NCI-H2081 treated with DMSO at 0.1 percent for 48 hours (cell line): ENCODE data around the gene CYB561D2.

Experiments
- DNase-seq: peaks from one replicate; lab custom pipeline; 2025; lab: John Stamatoyannopoulos, UW

CYB561D2 gene

DNA sequence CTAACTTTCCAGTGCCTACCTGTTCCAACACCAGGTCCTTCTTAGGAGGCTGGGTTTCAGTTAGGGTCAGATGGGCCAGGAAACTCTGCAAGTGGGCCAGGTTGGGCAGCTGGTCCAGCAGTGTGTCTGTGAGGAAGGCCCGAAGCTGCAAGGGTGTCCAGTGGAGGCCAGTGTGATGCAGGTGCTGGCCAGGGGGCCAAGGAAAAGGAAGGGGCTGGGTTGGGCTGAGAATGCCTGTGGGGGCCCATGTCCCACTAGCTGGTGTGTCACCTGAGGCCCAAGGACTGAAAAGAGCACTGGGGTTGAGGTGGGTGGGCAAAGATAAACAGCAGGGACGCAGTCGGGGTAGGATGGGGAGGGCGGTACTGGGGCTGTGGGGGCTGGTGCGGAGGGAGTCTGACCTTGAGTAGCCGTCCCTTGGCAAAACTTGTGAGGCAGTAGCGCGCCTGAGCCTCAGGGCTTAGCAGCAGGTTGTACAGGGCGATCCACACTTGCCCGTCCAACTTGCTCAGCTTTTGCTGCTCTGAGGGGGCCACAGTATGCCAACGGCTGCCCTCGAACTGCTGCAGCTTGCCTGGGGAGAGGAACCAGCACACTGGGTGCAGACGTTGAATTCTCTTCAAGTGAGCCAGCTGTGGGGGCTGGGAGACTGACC is 8.5 kb upstream of the CYB561D2 start:
- DNase-seq, result no peak

DNA sequence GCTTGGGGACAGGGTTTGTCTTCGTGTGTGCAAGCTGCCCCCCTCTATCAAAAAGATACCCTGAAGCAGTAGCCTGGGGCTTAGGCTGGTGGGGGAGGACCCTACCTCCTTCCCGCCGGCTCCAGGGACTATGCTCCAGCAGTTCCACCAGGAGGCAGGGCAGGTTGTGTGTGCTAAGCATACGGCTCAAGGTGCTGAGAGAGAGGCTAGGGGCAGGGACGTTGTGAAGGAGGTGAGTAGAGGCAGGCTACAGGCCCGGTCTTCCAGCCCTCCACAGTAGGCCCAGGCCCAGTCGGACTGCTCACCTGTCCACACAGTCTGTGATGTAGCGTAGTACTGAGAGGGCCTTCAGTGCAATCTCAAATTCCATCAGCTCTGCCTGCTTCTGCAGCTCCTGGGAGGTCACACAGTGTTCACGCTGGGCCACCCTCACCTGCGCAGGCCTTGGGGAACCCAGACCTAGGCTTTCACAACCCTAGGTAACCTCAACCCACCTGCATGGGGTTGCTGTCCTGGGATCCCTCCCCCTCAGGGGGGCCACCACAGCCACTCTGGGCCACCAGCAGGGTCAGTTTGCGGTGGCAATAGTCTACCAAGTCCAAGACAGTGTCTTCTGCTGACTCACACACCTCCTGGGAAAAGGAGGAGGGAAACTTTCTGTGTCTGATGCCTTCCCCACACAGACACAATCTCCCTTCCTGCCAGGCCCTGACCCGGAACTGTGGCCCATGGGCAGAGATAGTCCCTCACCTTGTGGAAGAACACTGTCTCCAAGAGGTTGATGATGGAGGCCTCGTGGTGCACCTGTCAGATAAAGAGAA is 7.6 kb upstream of the CYB561D2 start:
- no peak for DNase-seq

DNA sequence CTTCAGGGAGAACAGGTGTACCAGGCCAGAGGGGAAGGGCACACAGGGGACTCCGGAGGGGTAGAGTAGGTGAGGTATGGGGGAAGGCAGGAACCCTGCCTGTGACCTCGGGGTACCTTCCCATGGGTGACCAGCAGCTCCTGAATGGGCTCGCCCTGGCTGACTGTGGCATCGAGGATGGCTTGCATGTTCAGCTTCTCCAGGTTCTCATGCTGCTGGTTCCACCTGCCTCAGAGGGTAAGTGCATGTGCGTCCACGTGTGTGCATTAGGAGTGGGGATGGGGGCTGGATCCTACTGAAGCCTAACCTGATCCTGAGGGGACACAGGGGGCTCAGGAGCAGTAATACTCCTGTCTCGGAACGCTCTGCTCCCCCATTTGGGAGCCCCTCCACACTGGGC is 5.7 kb upstream of the CYB561D2 start:
- DNase-seq, result no peak

DNA sequence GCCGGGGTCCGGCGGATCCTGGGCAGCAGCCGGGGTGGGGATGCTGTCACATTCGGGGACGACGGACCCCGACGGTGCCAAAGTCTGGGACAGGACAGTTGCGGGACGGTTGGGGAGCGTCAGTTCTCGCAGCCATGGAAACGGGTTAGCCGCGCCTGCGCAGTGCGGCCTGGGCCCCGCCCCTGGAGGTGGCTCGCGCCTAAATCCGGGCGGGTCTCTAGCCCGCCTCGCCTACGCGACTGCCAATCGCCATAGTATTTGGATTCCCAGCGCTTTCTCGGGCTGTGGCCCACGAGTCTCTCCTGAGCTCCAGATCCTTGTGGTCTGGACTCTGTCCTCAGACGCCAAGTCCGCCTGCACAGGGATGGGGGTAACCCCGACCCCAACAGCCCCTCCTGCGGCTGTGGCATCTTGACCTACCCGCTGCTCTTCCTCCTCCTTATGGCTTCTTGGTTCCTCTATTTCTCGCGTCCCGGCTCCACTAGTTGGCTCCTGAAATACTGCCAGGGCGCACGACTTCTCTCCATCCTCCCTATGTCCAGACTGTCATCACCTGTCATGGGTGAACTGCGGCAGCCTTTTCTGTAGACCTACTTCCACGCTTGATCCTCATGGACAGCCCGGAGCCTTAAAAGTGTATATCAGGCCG is 5.0 kb upstream of the CYB561D2 start, which contains the start of gene ZMYND10:
TSS of gene ZMYND10 (minus strand) at position 147 of the 649 bp plus-strand sequence. CDS start 153 bp downstream, outside the sequence.
- DNase-seq, result no peak

DNA sequence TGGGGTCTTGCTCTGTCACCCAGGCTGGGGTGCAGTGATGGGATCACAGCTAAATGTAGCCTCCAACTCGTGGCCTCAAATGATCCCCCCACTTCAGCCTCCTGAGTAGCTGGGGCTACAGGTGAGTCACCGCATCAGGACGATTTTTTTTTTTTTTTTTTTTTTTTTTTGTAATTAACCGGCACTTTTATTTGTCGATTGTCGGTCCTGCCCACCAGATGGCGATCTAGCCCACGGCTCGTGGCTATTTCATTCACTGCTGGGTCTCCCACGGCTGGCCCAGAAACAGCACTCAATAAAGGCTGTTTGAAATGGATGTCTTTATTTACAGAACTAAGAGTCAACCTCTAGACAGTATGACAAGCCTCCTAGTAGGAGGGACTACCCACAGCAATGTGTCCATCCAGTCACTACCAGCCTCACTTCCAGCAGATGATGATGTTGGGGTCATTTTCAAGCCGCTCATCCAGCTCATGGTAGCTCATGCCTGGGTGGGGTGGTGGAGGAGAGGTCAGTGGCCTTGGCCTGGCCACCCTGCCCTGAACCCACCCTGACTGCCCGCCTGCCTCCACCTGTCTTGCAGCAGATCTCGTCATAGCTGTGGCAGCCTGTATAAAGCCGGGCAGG is 3.4 kb upstream of the CYB561D2 start:
- DNase-seq, result no peak

DNA sequence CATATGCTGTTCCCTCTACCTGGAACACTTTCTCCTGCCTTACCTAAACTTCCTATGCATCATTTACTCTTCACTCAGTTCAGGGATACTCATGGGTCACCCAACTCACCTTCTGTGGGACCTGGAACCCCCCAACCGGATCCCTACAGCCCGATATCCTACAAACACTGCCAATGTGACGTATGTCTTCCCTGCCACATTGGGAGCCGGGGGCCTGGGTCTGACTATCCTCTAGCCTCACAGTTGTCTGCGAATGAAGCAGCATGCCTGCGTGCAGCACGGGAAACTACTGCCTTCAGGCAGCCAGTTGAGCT is 492 bp upstream of the CYB561D2 start:
- no peak for DNase-seq

DNA sequence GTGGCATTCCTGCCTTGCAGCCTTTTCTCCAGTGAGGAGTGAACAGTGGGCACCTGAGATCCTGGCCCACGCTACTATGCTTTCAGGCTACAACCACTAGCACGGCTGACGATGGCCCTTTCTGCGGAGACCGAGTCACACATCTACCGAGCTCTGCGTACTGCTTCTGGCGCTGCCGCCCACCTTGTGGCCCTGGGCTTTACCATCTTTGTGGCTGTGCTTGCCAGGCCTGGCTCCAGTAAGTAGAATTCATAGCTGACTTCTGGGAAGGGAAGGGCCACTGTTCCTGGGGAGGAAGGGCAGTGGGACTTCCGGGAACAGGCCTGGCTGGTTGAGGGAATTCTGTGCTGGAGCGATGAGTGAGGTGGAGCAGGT is 648 bp downstream of the CYB561D2 start:
- no peak for DNase-seq

DNA sequence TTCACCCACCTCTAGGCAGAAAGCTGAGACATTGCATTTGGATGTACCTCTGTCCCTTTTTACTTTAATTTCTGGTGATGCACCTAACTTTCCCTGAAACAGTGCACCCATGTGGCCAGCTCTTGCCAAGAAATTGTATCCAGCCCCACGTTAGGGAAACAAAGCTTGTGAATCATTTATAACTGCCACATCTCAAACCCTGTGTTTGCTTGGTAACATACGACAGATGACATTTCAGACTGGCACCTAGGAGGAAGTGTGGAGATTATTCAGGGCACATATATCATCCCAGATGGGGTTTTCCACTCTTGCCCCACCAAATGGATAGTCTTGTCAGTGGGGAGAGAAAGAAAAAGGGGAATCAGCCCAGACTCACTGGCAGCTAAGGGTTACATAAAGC is 2.1 kb downstream of the CYB561D2 start:
- DNase-seq, result no peak

DNA sequence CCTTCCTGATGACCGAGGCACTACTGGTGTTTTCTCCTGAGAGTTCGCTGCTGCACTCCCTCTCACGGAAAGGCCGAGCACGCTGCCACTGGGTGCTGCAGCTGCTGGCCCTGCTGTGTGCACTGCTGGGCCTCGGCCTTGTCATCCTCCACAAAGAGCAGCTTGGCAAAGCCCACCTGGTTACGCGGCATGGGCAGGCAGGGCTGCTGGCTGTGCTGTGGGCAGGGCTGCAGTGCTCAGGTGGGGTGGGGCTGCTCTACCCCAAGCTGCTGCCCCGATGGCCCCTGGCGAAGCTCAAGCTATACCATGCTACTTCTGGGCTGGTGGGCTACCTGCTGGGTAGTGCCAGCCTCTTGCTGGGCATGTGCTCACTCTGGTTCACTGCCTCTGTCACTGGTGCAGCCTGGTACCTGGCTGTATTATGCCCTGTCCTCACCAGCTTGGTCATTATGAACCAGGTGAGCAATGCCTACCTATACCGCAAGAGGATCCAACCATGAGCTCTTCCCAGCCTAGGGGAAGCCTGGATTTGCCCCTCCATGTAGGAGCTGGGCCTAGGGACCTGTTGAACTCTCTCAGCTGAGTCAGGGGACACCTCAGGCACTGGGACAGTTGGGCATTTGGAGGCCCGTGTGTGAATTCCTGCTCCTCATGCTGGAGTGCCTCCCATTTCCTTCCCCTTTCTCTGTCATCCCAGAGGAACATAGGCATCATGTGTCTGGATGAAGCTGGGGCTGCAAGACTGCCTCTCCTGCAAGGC is 2.8 kb downstream of the CYB561D2 start:
- no peak for DNase-seq

DNA sequence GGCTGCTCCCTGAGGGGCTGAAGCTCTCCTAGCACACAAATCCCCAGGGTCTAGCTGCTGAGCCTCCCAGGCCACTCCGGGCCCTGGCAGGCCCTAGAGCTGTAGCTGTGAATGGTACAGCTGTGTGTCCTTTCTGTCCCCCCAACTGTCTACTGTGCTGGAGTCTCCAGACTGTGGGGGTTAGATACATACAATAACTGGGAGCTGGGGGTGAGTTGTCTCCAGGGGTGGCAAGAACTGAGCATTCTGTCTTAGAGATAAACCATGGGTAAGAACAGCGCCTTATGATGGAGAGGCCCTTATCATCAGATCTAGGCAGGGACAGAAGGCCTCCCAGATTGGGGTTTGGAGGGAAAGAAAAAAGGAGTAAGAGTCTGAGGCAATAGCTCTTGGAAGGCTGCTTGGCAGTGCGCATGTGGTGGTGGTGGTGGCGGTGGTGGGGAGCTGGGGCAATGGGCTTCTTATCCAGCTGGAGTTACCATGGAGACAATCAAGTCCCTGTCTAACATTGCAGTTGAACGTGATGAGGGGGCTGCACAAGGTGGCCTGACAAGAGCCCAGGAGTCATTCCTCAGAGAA is 3.6 kb downstream of the CYB561D2 start:
- no peak for DNase-seq

DNA sequence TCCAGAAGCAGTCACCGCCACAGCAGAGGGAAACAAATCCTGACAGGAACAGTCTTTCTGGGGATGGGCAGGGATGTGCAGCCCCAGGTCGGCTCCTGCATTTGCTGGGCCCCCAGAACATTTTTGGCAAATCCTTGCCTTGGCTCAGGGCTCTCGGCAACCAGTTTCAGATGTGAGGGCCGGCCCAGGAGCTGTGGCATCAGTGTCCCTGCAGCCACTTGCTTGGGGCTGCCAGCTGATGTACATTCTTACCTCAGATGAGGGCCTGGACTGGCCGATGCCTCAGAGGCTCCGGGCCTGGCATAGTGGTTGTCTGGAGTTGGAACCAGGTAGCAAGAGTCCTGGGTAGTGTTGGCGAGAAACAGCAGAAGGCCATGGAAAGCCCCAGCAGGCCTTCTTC is 4.2 kb downstream of the CYB561D2 start:
- no peak for DNase-seq

DNA sequence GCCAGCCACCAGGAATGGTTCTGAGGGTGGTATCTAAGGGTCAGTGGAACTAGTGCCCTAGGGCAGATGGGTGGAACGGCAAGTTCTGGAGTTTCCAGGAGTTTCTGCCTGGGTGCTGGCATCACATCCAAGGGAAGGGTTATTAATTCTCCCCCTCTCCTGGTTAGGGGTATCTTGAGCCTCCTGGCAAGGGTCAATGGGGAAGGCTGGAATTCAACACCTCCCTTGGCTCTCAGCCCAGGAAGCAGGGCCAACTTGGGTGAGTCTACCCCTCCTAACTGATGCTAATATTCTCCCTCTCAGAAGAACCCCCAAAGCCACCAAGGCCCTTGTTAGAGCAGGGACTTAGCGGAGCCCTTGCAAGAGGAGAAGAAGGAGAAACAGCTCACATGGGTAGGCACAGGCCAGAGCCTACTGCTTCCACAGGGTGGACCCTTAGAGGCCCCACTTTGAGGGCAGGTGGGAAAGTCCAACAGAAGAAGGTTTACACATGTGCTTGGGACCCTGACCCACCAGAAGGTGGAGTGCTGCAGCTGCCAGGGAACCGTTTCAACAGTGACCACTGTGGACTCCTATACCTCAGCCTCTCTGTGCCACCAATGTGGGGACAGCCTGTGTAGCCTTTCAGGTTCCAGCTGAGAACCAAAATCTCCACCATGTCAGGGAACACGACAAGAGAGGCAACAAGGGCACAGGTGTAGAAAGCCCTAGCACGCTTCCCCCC is 5.3 kb downstream of the CYB561D2 start:
- no peak for DNase-seq

DNA sequence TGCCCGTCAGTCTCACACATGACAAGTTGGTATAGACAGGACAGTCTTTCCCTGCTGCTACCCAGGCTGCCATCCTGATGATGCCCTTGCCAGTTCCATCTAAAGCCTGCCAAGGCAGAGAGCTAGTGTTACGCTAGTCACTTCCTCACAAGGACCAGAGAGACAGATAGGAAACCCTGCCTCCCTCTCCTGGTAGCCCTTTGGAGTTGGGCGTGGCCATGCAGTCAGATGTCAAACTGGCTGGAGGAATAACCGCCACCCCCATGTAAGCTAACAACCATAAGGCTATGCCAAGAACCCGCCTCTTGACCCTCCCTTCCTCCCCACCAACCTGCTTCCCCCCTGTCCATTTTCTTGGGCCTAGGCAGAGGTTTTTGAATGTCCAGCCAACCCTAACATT is 5.9 kb downstream of the CYB561D2 start:
- no peak for DNase-seq

DNA sequence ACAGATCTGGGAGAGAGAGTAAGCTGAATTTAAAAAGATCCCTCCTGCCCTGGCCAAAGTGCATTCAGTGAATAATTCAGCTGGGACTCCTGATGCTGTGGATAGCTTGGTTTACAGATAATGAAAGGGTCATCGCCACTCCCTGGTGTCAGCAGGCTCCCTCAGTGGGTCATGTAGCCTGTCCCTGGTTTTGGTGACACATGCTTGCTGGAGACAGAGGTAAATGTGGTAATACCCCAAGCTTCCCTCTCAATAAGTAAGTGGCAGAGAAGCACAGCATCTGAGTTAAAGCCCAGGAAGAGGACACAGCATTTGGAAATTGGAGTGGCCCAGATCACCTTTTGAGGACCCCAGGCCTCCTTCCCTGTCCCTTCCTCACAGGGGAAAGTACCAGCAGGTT is 6.8 kb downstream of the CYB561D2 start:
- DNase-seq, result no peak

DNA sequence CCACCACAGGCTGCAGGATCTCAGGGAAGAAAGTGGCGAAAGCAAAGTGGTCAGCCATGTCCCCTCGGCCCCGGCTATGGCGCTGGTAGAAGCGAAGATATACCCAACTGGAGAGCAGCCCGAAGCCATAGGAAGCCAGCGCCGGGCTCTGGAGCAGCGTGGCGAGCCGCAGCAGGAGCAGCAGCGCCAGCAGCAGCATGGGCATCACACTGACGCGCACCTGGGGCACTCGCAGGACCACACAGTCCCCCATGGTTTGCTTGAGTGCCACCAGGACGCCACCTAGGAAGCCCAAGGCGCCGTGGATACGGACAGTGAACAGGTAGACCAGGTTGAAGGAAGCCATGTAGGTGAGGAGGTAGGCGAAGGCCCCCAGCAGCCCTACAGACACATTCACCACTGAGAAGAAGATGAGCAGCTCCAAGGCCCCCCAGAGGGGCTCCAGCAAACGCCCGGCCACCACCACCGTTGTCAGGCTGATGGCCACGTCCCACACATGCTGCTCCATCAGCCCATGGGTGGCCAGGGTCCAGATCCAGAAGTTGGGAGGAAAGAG is 7.8 kb downstream of the CYB561D2 start:
- no peak for DNase-seq

DNA sequence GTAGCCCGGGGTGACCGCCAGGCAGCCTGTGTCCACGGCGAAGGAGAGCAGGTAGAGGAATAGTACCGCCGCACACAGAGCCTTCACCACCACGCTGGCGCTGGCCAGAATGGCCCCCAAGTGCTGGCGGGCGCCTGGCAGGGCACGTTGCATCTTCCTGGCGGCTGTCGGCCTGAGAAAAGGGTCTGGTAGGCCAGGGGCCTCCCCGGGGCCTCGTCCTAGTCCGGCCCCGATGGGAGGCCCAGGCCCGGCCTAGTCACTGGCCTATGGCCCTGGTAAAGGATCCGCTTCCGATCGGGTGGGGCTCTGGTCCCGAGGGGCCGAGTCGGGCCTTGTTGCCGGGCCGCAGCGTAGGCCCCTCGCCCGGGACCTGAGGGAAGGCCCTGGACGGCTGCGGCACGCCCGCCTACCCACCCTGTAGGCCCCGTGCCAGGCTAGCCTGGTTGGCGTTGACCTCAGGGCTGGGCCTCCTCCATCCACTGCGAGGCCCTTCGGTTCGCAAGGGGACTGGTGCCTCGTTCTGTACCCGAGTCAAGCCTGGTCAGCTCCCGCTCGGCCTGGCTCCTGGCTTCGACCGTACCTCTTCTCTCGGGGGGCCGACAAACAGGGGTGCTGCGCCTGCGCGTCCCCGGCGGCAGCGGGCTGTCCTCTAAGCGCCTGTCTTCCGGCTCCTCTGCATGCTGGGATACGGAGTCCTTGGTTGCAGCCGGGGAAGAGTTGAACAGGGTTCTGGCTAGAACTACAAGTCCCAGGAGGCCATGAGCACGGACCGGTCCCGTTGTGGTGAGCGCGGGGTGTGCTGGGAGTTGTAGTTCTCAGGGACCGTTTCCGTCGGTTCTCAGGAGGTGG is 8.5 kb downstream of the CYB561D2 start, which contains the start of gene TMEM115:
TSS of gene TMEM115 (minus strand) at position 611 of the 849 bp plus-strand sequence. CDS start at position 153, 458 bp downstream.
- peak; percentile 66 for DNase-seq

DNA sequence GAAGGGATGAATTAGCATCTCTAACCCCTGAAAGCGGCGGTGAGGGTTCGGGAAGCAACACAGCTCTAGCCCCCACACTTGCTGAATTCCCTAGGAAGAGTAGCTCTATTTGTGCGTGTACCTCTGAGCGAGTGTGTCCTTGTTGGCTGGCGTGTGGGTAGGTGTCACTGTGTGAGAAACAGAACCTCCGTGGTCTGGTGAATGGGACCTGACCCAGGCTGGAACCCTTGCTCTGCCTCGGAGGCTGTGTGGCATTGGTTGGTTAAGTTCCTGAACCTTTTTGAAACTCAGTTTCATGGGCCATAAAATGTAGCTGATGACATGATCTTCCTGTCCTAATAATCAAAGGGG is 9.1 kb downstream of the CYB561D2 start:
- DNase-seq, result no peak

DNA sequence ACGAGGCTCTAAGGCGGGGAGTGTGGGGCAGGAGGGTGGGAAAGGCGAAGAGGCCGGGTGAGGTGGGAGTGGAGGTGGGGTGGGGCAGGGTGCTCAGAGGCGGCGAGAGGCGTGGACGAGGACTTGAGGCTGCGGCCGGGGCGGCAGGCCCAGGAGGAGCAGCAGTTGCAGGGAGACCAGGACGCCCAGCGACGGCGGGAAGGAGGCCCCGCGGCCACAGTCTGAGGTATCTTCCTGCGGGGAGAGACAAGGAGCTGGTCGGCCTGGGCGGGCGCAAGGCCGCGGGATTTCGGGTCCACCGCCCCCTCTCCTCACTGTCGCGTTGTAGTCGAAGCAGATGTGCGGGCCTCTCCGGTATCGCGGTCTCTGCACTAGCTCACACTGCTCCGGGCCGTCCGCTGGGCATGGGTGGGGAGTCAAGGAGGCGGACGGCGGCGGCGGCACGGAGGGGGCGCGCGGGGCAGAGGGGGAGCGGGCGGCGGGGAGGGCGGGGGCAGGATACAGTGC is 14.0 kb downstream of the CYB561D2 start:
- DNase-seq, result no peak

DNA sequence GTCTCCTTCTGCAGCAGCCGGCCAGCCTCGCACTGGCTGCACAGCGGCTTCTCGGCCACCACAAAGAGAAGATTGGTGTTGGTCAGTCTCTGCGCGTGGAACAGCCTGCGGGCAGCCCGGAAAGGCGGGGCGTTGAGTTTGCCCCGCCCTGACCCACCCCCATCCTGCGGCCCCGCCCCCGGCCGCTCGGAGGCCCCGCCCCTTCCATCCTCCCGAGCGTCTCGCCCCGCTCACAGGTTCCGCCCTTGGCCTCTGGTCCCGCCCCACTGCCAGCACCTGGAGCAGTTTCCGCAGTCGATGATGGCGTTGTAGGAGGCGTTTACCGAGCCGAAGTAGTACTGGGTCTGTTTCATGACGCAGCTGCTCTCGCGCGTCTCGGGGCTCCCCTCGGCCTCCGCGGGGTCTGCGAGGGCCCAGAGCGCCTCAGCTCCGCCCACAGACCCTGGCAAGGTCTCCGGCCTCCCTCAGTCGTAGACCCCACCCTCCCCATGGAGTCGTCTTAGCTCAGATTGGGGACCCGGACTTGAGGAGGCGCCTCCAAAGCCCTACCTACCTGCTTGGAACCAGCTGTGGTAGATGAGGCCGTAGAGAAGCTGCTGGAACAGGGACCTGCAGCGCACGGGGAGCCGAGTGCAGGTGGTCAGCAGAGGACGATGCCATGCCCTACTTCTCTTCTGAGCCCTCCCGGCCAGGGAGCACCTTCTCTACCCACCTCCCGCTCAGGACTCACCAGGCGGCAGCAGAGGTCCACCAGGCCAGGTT is 14.6 kb downstream of the CYB561D2 start:
- peak; percentile 21 for DNase-seq
